ENCODE results near the gene EFNA5. TPM values are rescaled to one million over a fixed set of nuclear protein-coding genes. Genes with fewer than 3 reads are reported as not detected.

The EFNA5 gene
- total RNA-seq, 1 donor from 2014 or later, result 10.2 TPM

- no peak for TF ChIP-seq CTCF (IDR thresholded peaks at IDR 0.05)
- no peaks in the 10 kb centered on the region for H3K9me3 ChIP-seq
- H3K36me3 ChIP-seq, result no peaks in the 10 kb centered on the region
- intact Hi-C loops (cut with DNase I), result no loop called here
- DNase-seq (no peak), ATAC-seq (no peak)
- H3K27ac ChIP-seq, result no peak overlapping the region
- no peaks in the 10 kb centered on the region for H3K27me3 ChIP-seq (ENCODE audit: low read depth)
- no peak overlapping the region for H3K4me3 ChIP-seq
- no peaks in the 10 kb centered on the region for H3K4me1 ChIP-seq
These were observed 9.6 kb downstream of the EFNA5 start for GRCh38 chr5:107661038-107661649.

- DNase-seq (no peak), ATAC-seq (no peak)
- no peaks in the 10 kb centered on the region for H3K4me1 ChIP-seq
- H3K36me3 ChIP-seq, result no peaks in the 10 kb centered on the region
- intact Hi-C loops (cut with DNase I), result no loop called here
- H3K4me3 ChIP-seq, result no peak overlapping the region
- TF ChIP-seq CTCF (IDR thresholded peaks at IDR 0.05), result no peak
- no peaks in the 10 kb centered on the region for H3K27me3 ChIP-seq (ENCODE audit: low read depth)
- H3K27ac ChIP-seq, result no peak overlapping the region
- H3K9me3 ChIP-seq, result no peaks in the 10 kb centered on the region
These were observed 12.2 kb downstream of the EFNA5 start for GRCh38 chr5:107658528-107658927.

GRCh38 chr5:107655831-107656230 is 14.9 kb downstream of the EFNA5 start:
- no peaks in the 10 kb centered on the region for H3K36me3 ChIP-seq
- peaks cover 8% of the 10 kb centered on the region for H3K4me1 ChIP-seq
- TF ChIP-seq CTCF (IDR thresholded peaks at IDR 0.05), result no peak
- ATAC-seq (no peak), DNase-seq (no peak)
- H3K27me3 ChIP-seq (ENCODE audit: low read depth), result no peaks in the 10 kb centered on the region
- no peak overlapping the region for H3K4me3 ChIP-seq
- no peak overlapping the region for H3K27ac ChIP-seq
- intact Hi-C loops (cut with DNase I), result no loop called here
- H3K9me3 ChIP-seq, result no peaks in the 10 kb centered on the region

GRCh38 chr5:107654827-107655226 is 15.9 kb downstream of the EFNA5 start:
- no peak for TF ChIP-seq CTCF (IDR thresholded peaks at IDR 0.05)
- peaks cover 8% of the 10 kb centered on the region for H3K4me1 ChIP-seq
- no peaks in the 10 kb centered on the region for H3K9me3 ChIP-seq
- ATAC-seq (no peak), DNase-seq (no peak)
- no peaks in the 10 kb centered on the region for H3K27me3 ChIP-seq (ENCODE audit: low read depth)
- H3K27ac ChIP-seq, result no peak overlapping the region
- no peak overlapping the region for H3K4me3 ChIP-seq
- no peaks in the 10 kb centered on the region for H3K36me3 ChIP-seq
- intact Hi-C loops (cut with DNase I), result no loop called here

- intact Hi-C loops (cut with DNase I), result no loop called here
- no peaks in the 10 kb centered on the region for H3K27me3 ChIP-seq (ENCODE audit: low read depth)
- no peak overlapping the region for H3K4me3 ChIP-seq
- TF ChIP-seq CTCF (IDR thresholded peaks at IDR 0.05), result no peak
- no peak overlapping the region for H3K27ac ChIP-seq
- ATAC-seq, result peak in 1 of 2 donors; percentile 66
- peaks cover 8% of the 10 kb centered on the region for H3K4me1 ChIP-seq
- no peak for DNase-seq
- H3K9me3 ChIP-seq, result no peaks in the 10 kb centered on the region
- H3K36me3 ChIP-seq, result no peaks in the 10 kb centered on the region
These were observed 17.1 kb downstream of the EFNA5 start for GRCh38 chr5:107653685-107654084.

Data from lower lobe of right lung (tissue), 2 donors.